Liver (tissue), 9 donors: ENCODE results near the gene PRKAR1B. TPM values are rescaled to one million over a fixed set of nuclear protein-coding genes. Genes with fewer than 3 reads are reported as not detected.

Source experiments
- DNase-seq: peaks from one replicate; pipeline ENCODE4 v3.0.0-alpha.2; 2017; ENCODE audit warnings: low spot score
- H3K27ac ChIP-seq, 2 donors: one replicate each; pipeline ENCODE4 v1.7.0; 2013; ENCODE audit warnings: inconsistent platforms in 2 of 2, low read length in 2 of 2, control low read depth in 1 of 2, low read depth in 1 of 2, mild to moderate bottlenecking in 1 of 2
- H3K27me3 ChIP-seq, 4 donors: one replicate each; pipeline versions ENCODE4 v1.6.1 to v1.7.0; 2013; ENCODE audit warnings: low read length in 3 of 4, inconsistent platforms in 1 of 4, mild to moderate bottlenecking in 1 of 4, moderate library complexity in 1 of 4; ENCODE audit not compliant: control insufficient read depth in 4 of 4, insufficient read depth in 4 of 4
- H3K36me3 ChIP-seq, 4 donors: one replicate each; pipeline versions ENCODE4 v1.6.1 to v1.7.0; 2013; ENCODE audit warnings: low read length in 3 of 4, mild to moderate bottlenecking in 3 of 4, low read depth in 1 of 4, moderate library complexity in 1 of 4; ENCODE audit not compliant: control insufficient read depth in 4 of 4, insufficient read depth in 3 of 4
- H3K4me1 ChIP-seq, 4 donors: one replicate each; pipeline versions ENCODE4 v1.6.1 to v1.7.0; 2013; ENCODE audit warnings: low read length in 3 of 4, mild to moderate bottlenecking in 3 of 4, moderate library complexity in 1 of 4; ENCODE audit not compliant: control insufficient read depth in 4 of 4, insufficient read depth in 4 of 4
- H3K4me3 ChIP-seq, 3 donors: one replicate each; pipeline versions ENCODE4 v1.6.1 to v1.7.0; 2013; ENCODE audit warnings: low read length in 3 of 3, control low read depth in 1 of 3, low read depth in 1 of 3, mild to moderate bottlenecking in 1 of 3
- H3K9ac ChIP-seq, 2 donors: one replicate each; pipeline ENCODE4 v1.7.0; 2013; ENCODE audit warnings: low read length in 2 of 2, mild to moderate bottlenecking in 2 of 2, moderate library complexity in 2 of 2, control low read depth in 1 of 2, low read depth in 1 of 2
- H3K9me3 ChIP-seq, 4 donors: one replicate each; pipeline versions ENCODE4 v1.6.1 to v1.7.0; 2013; ENCODE audit warnings: low read length in 3 of 4; ENCODE audit not compliant: control insufficient read depth in 4 of 4
- EGR1 ChIP-seq, 2 donors: IDR thresholded peaks; 2 replicates each; pipeline ENCODE4 v1.6.1; 2016 to 2018; ENCODE audit warnings: antibody characterized with exemption in 2 of 2, low read depth in 2 of 2
- FOXA1 ChIP-seq: IDR thresholded peaks from 2 replicates; pipeline ENCODE4 v1.6.1; 2016; ENCODE audit warnings: antibody characterized with exemption
- FOXA2 ChIP-seq: IDR thresholded peaks from 2 replicates; pipeline ENCODE4 v1.6.1; 2016; ENCODE audit warnings: antibody characterized with exemption
- GABPA ChIP-seq, 2 donors: IDR thresholded peaks in 1 of 2; conservative IDR thresholded peaks in 1 of 2; 2 replicates each; pipeline ENCODE4 v1.6.1; 2016; ENCODE audit warnings: antibody characterized with exemption in 2 of 2, mild to moderate bottlenecking in 1 of 2, moderate library complexity in 1 of 2
- HNF4A ChIP-seq, 2 donors: conservative IDR thresholded peaks; 2 replicates each; pipeline ENCODE4 v1.6.1; 2016; ENCODE audit warnings: antibody characterized with exemption in 2 of 2, mild to moderate bottlenecking in 2 of 2
- HNF4G ChIP-seq: IDR thresholded peaks from 2 replicates; pipeline ENCODE4 v1.6.1; 2016; ENCODE audit warnings: antibody characterized with exemption
- JUND ChIP-seq, 2 donors: IDR thresholded peaks; 2 replicates each; pipeline ENCODE4 v1.6.1; 2016; ENCODE audit warnings: antibody characterized with exemption in 2 of 2
- NR2F2 ChIP-seq: IDR thresholded peaks from 2 replicates; pipeline ENCODE4 v1.6.1; 2016; ENCODE audit warnings: antibody characterized with exemption
- RAD21 ChIP-seq, 2 donors: IDR thresholded peaks; 2 replicates each; pipeline ENCODE4 v1.6.1; 2016; ENCODE audit warnings: antibody characterized with exemption in 2 of 2, mild to moderate bottlenecking in 2 of 2
- RXRA ChIP-seq, 2 donors: IDR thresholded peaks; 2 replicates each; pipeline ENCODE4 v1.6.1; 2017 to 2018; ENCODE audit warnings: antibody characterized with exemption in 2 of 2, mild to moderate bottlenecking in 1 of 2
- SP1 ChIP-seq: IDR thresholded peaks from 2 replicates; pipeline ENCODE4 v1.6.1; 2018; ENCODE audit warnings: antibody characterized with exemption, mild to moderate bottlenecking
- TAF1 ChIP-seq: conservative IDR thresholded peaks from 2 replicates; pipeline ENCODE4 v1.6.1; 2016; ENCODE audit warnings: antibody characterized with exemption, mild to moderate bottlenecking
- YY1 ChIP-seq: IDR thresholded peaks from 2 replicates; pipeline ENCODE4 v1.6.1; 2016; ENCODE audit warnings: antibody characterized with exemption, mild to moderate bottlenecking
- WGBS: extraction: QIAGEN DNeasy Blood & Tissue Kit; methylation state at CpG from one replicate; pipeline ENCODE4 v1.1.7; 2013; 5-methylcytosine and 5-hydroxymethylcytosine counted together
- polyA plus RNA-seq, 2 donors: library from polyadenylated mRNA; stranded (reverse) in 1 of 2; unstranded in 1 of 2; fragments of 200-250 nt in 1 of 2; fragments of >200 nt in 1 of 2; fragmentation: Nextera tagmentation in 1 of 2; extraction: Ambion mirVana in 1 of 2; gene quantifications; one replicate each; pipeline versions ENCODE4 v1.2.1 to v1.2.3, GENCODE V29; 2013 to 2015
- total RNA-seq, 2 donors: library from RNA; depleted of rRNA; stranded (reverse); fragments of >200 nt; gene quantifications; one replicate each; pipeline ENCODE4 v1.2.3, GENCODE V29; 2014
- TF ChIP-seq, protein P1 (sequence below): IDR thresholded peaks from 2 replicates; pipeline ENCODE4 v1.6.1; 2016; ENCODE audit warnings: antibody characterized with exemption
- TF ChIP-seq, protein P2 (sequence below): IDR thresholded peaks from 2 replicates; pipeline ENCODE4 v1.6.1; 2016; ENCODE audit warnings: antibody characterized with exemption
- TF ChIP-seq, protein P3 (sequence below): fragments of 150-350 bp; IDR thresholded peaks from 2 replicates; pipeline ENCODE4 v1.5.1; 2017; ENCODE audit warnings: improper control_type of control experiment, low read depth, low read length; ENCODE audit not compliant: missing input control
- TF ChIP-seq, protein P4 (sequence below): IDR thresholded peaks from 2 replicates; pipeline ENCODE4 v1.6.1; 2016; ENCODE audit warnings: antibody characterized with exemption, mild to moderate bottlenecking
- TF ChIP-seq, protein P5 (sequence below): IDR thresholded peaks from 2 replicates; pipeline ENCODE4 v1.6.1; 2016; ENCODE audit warnings: antibody characterized with exemption
- donor health status: healthy.
- donor health status: healthy.
- donor health status: healthy.
- donor health status: healthy.
- donor health status: healthy.

The PRKAR1B gene
- total and polyA plus RNA-seq, 4 donors = 11.1 to 14.4 (median 12.4) TPM

DNA sequence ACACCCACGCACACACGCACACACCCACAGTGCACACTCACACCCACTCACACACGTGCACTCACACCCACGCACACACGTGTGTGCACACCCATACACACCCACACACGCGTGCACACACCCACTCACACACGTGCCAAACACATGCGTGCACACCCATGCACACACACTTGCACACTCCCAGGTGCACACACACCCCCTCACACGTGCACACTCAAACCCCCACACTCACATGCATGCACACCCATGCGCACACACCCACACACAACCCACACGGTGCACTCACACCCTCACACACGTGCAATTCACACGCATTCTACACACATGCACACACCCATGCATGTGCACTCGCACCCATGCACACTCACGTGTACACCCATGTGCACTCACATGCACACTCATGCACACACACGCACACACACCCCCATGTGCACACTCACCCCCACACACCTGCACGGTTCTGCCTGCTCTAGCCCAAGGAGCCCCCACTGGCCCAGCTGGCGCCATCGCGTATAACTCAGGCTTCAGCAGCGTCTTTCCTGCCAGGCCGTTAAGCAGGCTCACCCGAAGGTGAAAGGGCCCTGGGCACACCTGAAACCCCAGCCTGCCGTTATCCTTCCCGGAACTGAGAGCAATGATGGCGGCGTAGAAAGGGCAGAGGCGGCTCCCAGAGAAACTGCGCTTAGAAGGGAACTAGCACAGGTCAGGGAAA, 143.5 kb downstream of the PRKAR1B start:
- H3K4me1 ChIP-seq = no peaks in the 10 kb centered on the region
- TF ChIP-seq, protein P1, sequence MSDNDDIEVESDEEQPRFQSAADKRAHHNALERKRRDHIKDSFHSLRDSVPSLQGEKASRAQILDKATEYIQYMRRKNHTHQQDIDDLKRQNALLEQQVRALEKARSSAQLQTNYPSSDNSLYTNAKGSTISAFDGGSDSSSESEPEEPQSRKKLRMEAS = no peak
- TF ChIP-seq, protein P2, sequence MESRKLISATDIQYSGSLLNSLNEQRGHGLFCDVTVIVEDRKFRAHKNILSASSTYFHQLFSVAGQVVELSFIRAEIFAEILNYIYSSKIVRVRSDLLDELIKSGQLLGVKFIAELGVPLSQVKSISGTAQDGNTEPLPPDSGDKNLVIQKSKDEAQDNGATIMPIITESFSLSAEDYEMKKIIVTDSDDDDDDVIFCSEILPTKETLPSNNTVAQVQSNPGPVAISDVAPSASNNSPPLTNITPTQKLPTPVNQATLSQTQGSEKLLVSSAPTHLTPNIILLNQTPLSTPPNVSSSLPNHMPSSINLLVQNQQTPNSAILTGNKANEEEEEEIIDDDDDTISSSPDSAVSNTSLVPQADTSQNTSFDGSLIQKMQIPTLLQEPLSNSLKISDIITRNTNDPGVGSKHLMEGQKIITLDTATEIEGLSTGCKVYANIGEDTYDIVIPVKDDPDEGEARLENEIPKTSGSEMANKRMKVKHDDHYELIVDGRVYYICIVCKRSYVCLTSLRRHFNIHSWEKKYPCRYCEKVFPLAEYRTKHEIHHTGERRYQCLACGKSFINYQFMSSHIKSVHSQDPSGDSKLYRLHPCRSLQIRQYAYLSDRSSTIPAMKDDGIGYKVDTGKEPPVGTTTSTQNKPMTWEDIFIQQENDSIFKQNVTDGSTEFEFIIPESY = no peak
- TF ChIP-seq NR2F2 (no peak), HNF4A (conservative IDR thresholded peaks at IDR 0.05) (no peak), FOXA2 (no peak), TAF1 (no peak), SP1 (no peak), RXRA (IDR thresholded peaks at IDR 0.05) (no peak), EGR1 (IDR thresholded peaks at IDR 0.05; ENCODE audit: low read depth in 2 of 2) (no peak), HNF4G (no peak), YY1 (no peak), JUND (IDR thresholded peaks at IDR 0.05) (no peak), RAD21 (IDR thresholded peaks at IDR 0.05) (no peak), GABPA (IDR thresholded peaks at IDR 0.05 in 1 of 2, conservative IDR thresholded peaks at IDR 0.05 in 1 of 2) (no peak), FOXA1 (no peak)
- TF ChIP-seq, protein P3, sequence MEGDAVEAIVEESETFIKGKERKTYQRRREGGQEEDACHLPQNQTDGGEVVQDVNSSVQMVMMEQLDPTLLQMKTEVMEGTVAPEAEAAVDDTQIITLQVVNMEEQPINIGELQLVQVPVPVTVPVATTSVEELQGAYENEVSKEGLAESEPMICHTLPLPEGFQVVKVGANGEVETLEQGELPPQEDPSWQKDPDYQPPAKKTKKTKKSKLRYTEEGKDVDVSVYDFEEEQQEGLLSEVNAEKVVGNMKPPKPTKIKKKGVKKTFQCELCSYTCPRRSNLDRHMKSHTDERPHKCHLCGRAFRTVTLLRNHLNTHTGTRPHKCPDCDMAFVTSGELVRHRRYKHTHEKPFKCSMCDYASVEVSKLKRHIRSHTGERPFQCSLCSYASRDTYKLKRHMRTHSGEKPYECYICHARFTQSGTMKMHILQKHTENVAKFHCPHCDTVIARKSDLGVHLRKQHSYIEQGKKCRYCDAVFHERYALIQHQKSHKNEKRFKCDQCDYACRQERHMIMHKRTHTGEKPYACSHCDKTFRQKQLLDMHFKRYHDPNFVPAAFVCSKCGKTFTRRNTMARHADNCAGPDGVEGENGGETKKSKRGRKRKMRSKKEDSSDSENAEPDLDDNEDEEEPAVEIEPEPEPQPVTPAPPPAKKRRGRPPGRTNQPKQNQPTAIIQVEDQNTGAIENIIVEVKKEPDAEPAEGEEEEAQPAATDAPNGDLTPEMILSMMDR = no peak
- TF ChIP-seq, protein P4, sequence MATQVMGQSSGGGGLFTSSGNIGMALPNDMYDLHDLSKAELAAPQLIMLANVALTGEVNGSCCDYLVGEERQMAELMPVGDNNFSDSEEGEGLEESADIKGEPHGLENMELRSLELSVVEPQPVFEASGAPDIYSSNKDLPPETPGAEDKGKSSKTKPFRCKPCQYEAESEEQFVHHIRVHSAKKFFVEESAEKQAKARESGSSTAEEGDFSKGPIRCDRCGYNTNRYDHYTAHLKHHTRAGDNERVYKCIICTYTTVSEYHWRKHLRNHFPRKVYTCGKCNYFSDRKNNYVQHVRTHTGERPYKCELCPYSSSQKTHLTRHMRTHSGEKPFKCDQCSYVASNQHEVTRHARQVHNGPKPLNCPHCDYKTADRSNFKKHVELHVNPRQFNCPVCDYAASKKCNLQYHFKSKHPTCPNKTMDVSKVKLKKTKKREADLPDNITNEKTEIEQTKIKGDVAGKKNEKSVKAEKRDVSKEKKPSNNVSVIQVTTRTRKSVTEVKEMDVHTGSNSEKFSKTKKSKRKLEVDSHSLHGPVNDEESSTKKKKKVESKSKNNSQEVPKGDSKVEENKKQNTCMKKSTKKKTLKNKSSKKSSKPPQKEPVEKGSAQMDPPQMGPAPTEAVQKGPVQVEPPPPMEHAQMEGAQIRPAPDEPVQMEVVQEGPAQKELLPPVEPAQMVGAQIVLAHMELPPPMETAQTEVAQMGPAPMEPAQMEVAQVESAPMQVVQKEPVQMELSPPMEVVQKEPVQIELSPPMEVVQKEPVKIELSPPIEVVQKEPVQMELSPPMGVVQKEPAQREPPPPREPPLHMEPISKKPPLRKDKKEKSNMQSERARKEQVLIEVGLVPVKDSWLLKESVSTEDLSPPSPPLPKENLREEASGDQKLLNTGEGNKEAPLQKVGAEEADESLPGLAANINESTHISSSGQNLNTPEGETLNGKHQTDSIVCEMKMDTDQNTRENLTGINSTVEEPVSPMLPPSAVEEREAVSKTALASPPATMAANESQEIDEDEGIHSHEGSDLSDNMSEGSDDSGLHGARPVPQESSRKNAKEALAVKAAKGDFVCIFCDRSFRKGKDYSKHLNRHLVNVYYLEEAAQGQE = no peak
- TF ChIP-seq, protein P5, sequence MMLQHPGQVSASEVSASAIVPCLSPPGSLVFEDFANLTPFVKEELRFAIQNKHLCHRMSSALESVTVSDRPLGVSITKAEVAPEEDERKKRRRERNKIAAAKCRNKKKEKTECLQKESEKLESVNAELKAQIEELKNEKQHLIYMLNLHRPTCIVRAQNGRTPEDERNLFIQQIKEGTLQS = no peak
- no peaks in the 10 kb centered on the region for H3K9me3 ChIP-seq
- H3K27me3 ChIP-seq = no peaks in the 10 kb centered on the region
- H3K36me3 ChIP-seq = peaks cover 0 to 4% (median 2%) of the 10 kb centered on the region in 4 donors
- DNase-seq = no peak
- H3K9ac ChIP-seq = no peak overlapping the region
- H3K27ac ChIP-seq = no peak overlapping the region
- H3K4me3 ChIP-seq = no peak overlapping the region
- 92% methylated on average over 30 of the region's 30 CpGs for WGBS
